Smooth muscle cell (in vitro differentiated cells): Measurements from ENCODE around the gene EXOSC5. TPM values are rescaled to one million over a fixed set of nuclear protein-coding genes. Genes with fewer than 3 reads are reported as not detected.
"Not testable (repeated sequence)": the region's sequence is repeated elsewhere in the genome, so short reads cannot be mapped to it uniquely, and the experiment has no call there.

ENCODE experiments used
- DNase-seq: peaks from one replicate; lab custom pipeline; 2025; ENCODE audit not compliant: unreplicated experiment; lab: John Stamatoyannopoulos, UW
- H2AFZ ChIP-seq: fragments of 200-600 bp; sonication (generic); 2 replicates; pipeline ENCODE4 v1.6.0; 2016; ENCODE audit warnings: antibody characterized with exemption, low read depth, mild to moderate bottlenecking
- H3F3A ChIP-seq: fragments of 200-600 bp; sonication (generic); 2 replicates; pipeline ENCODE4 v1.6.0; 2017; ENCODE audit warnings: antibody characterized with exemption, low read depth
- H3K27ac ChIP-seq: fragments of 200-600 bp; sonication (generic); 2 replicates; pipeline ENCODE4 v1.5.1; 2016; ENCODE audit warnings: low read depth, mild to moderate bottlenecking
- H3K27me3 ChIP-seq: fragments of 200-600 bp; sonication (generic); 2 replicates; pipeline ENCODE4 v1.6.1; 2016; ENCODE audit warnings: low read depth, mild to moderate bottlenecking
- H3K36me3 ChIP-seq: fragments of 200-600 bp; sonication (generic); 2 replicates; pipeline ENCODE4 v1.5.1; 2016; ENCODE audit warnings: low read depth
- H3K4me1 ChIP-seq: fragments of 200-600 bp; sonication (generic); 2 replicates; pipeline ENCODE4 v1.5.1; 2016; ENCODE audit warnings: low read depth
- H3K4me2 ChIP-seq: fragments of 200-600 bp; sonication (generic); 2 replicates; pipeline ENCODE4 v1.6.0; 2016; ENCODE audit warnings: mild to moderate bottlenecking
- H3K4me3 ChIP-seq: fragments of 200-600 bp; sonication (generic); 2 replicates; pipeline ENCODE4 v1.5.1; 2016; ENCODE audit warnings: mild to moderate bottlenecking
- H3K79me2 ChIP-seq: fragments of 200-600 bp; sonication (generic); 2 replicates; pipeline ENCODE4 v1.6.0; 2016; ENCODE audit warnings: low read depth, mild to moderate bottlenecking
- H3K9ac ChIP-seq: fragments of 200-600 bp; sonication (generic); 2 replicates; pipeline ENCODE4 v1.6.0; 2016; ENCODE audit warnings: low read depth
- H3K9me3 ChIP-seq: fragments of 200-600 bp; sonication (generic); replicated peaks from 2 replicates; pipeline ENCODE4 v1.5.1; 2016; ENCODE audit warnings: low read depth
- H4K20me1 ChIP-seq: fragments of 200-600 bp; sonication (generic); 2 replicates; pipeline ENCODE4 v1.6.0; 2016; ENCODE audit warnings: low read depth
- CTCF ChIP-seq: fragments of 200-600 bp; sonication (generic); IDR thresholded peaks from 2 replicates; pipeline ENCODE4 v1.5.1; 2017; ENCODE audit warnings: borderline replicate concordance, mild to moderate bottlenecking, antibody characterized with exemption; ENCODE audit not compliant: insufficient read depth, poor library complexity, severe bottlenecking
- WGBS: methylation state at CpG from one replicate; pipeline ENCODE4 v1.1.7; 2016; ENCODE audit warnings: low lambda C conversion rate; 5-methylcytosine and 5-hydroxymethylcytosine counted together
- polyA plus RNA-seq: library from polyadenylated mRNA; unstranded; fragments of >200 nt; fragmentation: Nextera tagmentation; extraction: Ambion mirVana; gene quantifications from 2 replicates; pipeline ENCODE4 v1.2.1, GENCODE V29; 2016
- total RNA-seq: library from RNA; depleted of rRNA; stranded (reverse); fragments of >200 nt; gene quantifications from 2 replicates; pipeline ENCODE4 v1.2.3, GENCODE V29; 2014

Gene EXOSC5
- total and polyA plus RNA-seq, 2 experiments from 2014 or later = 5.4 to 19.5 TPM

GRCh38 chr19:41437944-41438574 is 40.9 kb upstream of the EXOSC5 start:
- H3K27ac ChIP-seq = no peak overlapping the region
- no peaks in the 10 kb centered on the region for H3K27me3 ChIP-seq
- no peak overlapping the region for H3K9ac ChIP-seq
- H3K4me3 ChIP-seq = no peak overlapping the region
- DNase-seq = no peak
- H2AFZ ChIP-seq = no peak overlapping the region
- H3K4me1 ChIP-seq = no peaks in the 10 kb centered on the region
- no peak for TF ChIP-seq CTCF
- WGBS = 98% methylated on average over 7 of the region's 7 CpGs
- H3K9me3 ChIP-seq = no peaks in the 10 kb centered on the region
- H3F3A ChIP-seq = no peaks in the 10 kb centered on the region
- no peaks in the 10 kb centered on the region for H4K20me1 ChIP-seq
- H3K4me2 ChIP-seq = no peak overlapping the region
- peaks cover 7% of the 10 kb centered on the region for H3K79me2 ChIP-seq
- H3K36me3 ChIP-seq = no peaks in the 10 kb centered on the region

GRCh38 chr19:41436674-41436951 is 39.5 kb upstream of the EXOSC5 start:
- Histone ChIP-seq H3K9me3 (no peaks in the 10 kb centered on the region), H3K27ac (no peak overlapping the region), H3K4me1 (no peaks in the 10 kb centered on the region), H2AFZ (no peak overlapping the region), H4K20me1 (no peaks in the 10 kb centered on the region), H3K27me3 (no peaks in the 10 kb centered on the region), H3K36me3 (no peaks in the 10 kb centered on the region), H3F3A (no peaks in the 10 kb centered on the region), H3K9ac (no peak overlapping the region), H3K79me2 (peaks cover 7% of the 10 kb centered on the region), H3K4me2 (no peak overlapping the region), H3K4me3 (no peak overlapping the region)
- DNase-seq = no peak
- TF ChIP-seq CTCF = no peak

- 98% methylated on average over 19 of the region's 19 CpGs for WGBS
- no peak overlapping the region for H3K9ac ChIP-seq
- peaks cover 7% of the 10 kb centered on the region for H3K79me2 ChIP-seq
- no peak overlapping the region for H3K4me3 ChIP-seq
- H2AFZ ChIP-seq = no peak overlapping the region
- no peak overlapping the region for H3K27ac ChIP-seq
- H4K20me1 ChIP-seq = no peaks in the 10 kb centered on the region
- no peaks in the 10 kb centered on the region for H3K36me3 ChIP-seq
- no peaks in the 10 kb centered on the region for H3K4me1 ChIP-seq
- TF ChIP-seq CTCF = no peak
- no peak overlapping the region for H3K4me2 ChIP-seq
- H3K9me3 ChIP-seq = no peaks in the 10 kb centered on the region
- no peaks in the 10 kb centered on the region for H3K27me3 ChIP-seq
- no peaks in the 10 kb centered on the region for H3F3A ChIP-seq
- no peak for DNase-seq
These were observed 38.9 kb upstream of the EXOSC5 start for GRCh38 chr19:41435936-41436673.

- H3K27me3 ChIP-seq, H3K9ac ChIP-seq, H3K4me2 ChIP-seq, H3K27ac ChIP-seq, H3F3A ChIP-seq, H2AFZ ChIP-seq, H4K20me1 ChIP-seq, H3K4me1 ChIP-seq, DNase-seq, H3K36me3 ChIP-seq, H3K9me3 ChIP-seq, H3K4me3 ChIP-seq, H3K79me2 ChIP-seq: not testable (repeated sequence)
- WGBS = 97% methylated on average over 11 of the region's 11 CpGs
These were observed 38.2 kb upstream of the EXOSC5 start for GRCh38 chr19:41435376-41435775.
